ENCODE data around the gene CREB3L2.
A peak's percentile ranks its signal among the peaks of the same experiment; 100 is the strongest.

The CREB3L2 gene

GRCh38 chr7:137950263-137950621, 51.6 kb downstream of the CREB3L2 start:
- no peak for DNase-seq

GRCh38 chr7:137949416-137950262, 52.2 kb downstream of the CREB3L2 start:
- DNase-seq, result no peak

- DNase-seq, result no peak
Measured at GRCh38 chr7:137948845-137949330, 53.0 kb downstream of the CREB3L2 start.

GRCh38 chr7:137948083-137948844, 53.6 kb downstream of the CREB3L2 start:
- DNase-seq, result no peak

GRCh38 chr7:137947046-137947445, 54.8 kb downstream of the CREB3L2 start:
- no peak for DNase-seq

- DNase-seq, result peak; percentile 95
Measured at GRCh38 chr7:137946011-137946410, 55.9 kb downstream of the CREB3L2 start.

GRCh38 chr7:137944168-137944567, 57.7 kb downstream of the CREB3L2 start:
- no peak for DNase-seq

- no peak for DNase-seq
Measured at GRCh38 chr7:137943132-137943551, 58.7 kb downstream of the CREB3L2 start.

- DNase-seq, result no peak
Measured at GRCh38 chr7:137942484-137943115, 59.3 kb downstream of the CREB3L2 start.

GRCh38 chr7:137940656-137941518, 61.0 kb downstream of the CREB3L2 start:
- no peak for DNase-seq

- no peak for DNase-seq
Measured at GRCh38 chr7:137940218-137940617, 61.7 kb downstream of the CREB3L2 start.

GRCh38 chr7:137937202-137937560, 64.7 kb downstream of the CREB3L2 start:
- no peak for DNase-seq

- DNase-seq, result peak; percentile 65
Measured at GRCh38 chr7:137936509-137937201, 65.2 kb downstream of the CREB3L2 start.

GRCh38 chr7:137935884-137936508, 65.9 kb downstream of the CREB3L2 start:
- no peak for DNase-seq

GRCh38 chr7:137934941-137935883, 66.7 kb downstream of the CREB3L2 start:
- DNase-seq, result no peak

GRCh38 chr7:137934176-137934826, 67.6 kb downstream of the CREB3L2 start:
- DNase-seq, result no peak

- DNase-seq, result no peak
Measured at GRCh38 chr7:137933270-137934017, 68.4 kb downstream of the CREB3L2 start.

- no peak for DNase-seq
Measured at GRCh38 chr7:137932881-137933269, 69.0 kb downstream of the CREB3L2 start.

- no peak for DNase-seq
Measured at GRCh38 chr7:137931823-137932222, 70.1 kb downstream of the CREB3L2 start.

All from NCI-H2227 treated with DMSO at 0.1 percent for 48 hours (cell line).